NCI-H526 treated with DMSO at 0.1 percent for 48 hours (cell line): ENCODE measurements around the gene ZNF583.

Experiments used
- DNase-seq: peaks from one replicate; lab custom pipeline; 2025; lab: John Stamatoyannopoulos, UW

ZNF583 gene

GRCh38 chr19:56474308-56474707 lies 70.2 kb downstream of the ZNF583 start:
- no peak for DNase-seq

- no peak for DNase-seq
These were observed 72.0 kb downstream of the ZNF583 start for GRCh38 chr19:56476093-56476492.
